Type B pancreatic cell (in vitro differentiated cells): ENCODE results near the gene GZMB. TPM values are rescaled to one million over a fixed set of nuclear protein-coding genes. Genes with fewer than 3 reads are reported as not detected.

Source experiments
- DNase-seq: peaks from one replicate; pipeline ENCODE4 v3.0.0; 2021; ENCODE audit warnings: mixed read lengths; ENCODE audit not compliant: unreplicated experiment; ENCODE audit errors: extremely low spot score
- H3K27ac Mint-ChIP-seq: 2 replicates; pipeline ENCODE4 v1.8.0; 2021; ENCODE audit warnings: mild to moderate bottlenecking, mixed read lengths
- H3K27me3 Mint-ChIP-seq: 2 replicates; pipeline ENCODE4 v1.8.0; 2021; ENCODE audit warnings: mixed read lengths
- H3K36me3 Mint-ChIP-seq: 2 replicates; pipeline ENCODE4 v1.8.0; 2021; ENCODE audit warnings: mixed read lengths
- H3K4me1 Mint-ChIP-seq: one replicate; pipeline ENCODE4 v1.8.0; 2021; ENCODE audit warnings: mixed read lengths; ENCODE audit not compliant: unreplicated experiment
- H3K4me3 Mint-ChIP-seq: 2 replicates; pipeline ENCODE4 v1.8.0; 2021; ENCODE audit warnings: mild to moderate bottlenecking, mixed read lengths
- H3K9me3 Mint-ChIP-seq: 2 replicates; pipeline ENCODE4 v1.8.0; 2021; ENCODE audit warnings: mixed read lengths
- total RNA-seq: library from RNA; stranded (reverse); gene quantifications from 2 replicates; pipeline ENCODE4 v1.2.1, GENCODE V29; 2021; ENCODE audit warnings: low replicate concordance
- TF ChIP-seq, protein P1 (sequence below): fragments of 200-600 bp; sonication (generic); conservative IDR thresholded peaks from 2 replicates; pipeline ENCODE4 v1.5.0; 2021; ENCODE audit warnings: antibody characterized with exemption, mild to moderate bottlenecking

The GZMB gene
- total RNA-seq, 1 donor from 2014 or later, result not detected

DNA sequence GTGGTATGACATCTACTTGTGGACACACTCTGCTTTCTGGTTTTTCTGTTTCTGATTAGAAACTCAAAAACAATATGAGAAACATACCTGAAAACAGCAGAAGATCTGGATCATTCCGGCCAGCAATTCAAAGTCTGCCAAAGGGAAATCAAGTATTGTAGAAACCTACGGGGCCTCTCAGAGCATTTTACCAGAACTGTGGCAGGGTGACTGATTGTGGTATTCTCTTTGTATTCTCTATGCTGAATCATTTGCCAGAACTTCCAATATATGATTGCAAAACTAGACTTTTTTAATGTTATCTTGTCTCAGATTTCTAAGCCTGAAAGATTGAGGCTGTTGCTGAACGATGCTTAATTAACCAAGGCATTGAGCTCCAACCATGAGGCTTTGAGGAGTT lies 5.9 kb upstream of the GZMB start:
- no peak for DNase-seq
- Mint-ChIP-seq H3K4me1 (no peaks in the 10 kb centered on the region), H3K36me3 (no peaks in the 10 kb centered on the region), H3K27me3 (no peaks in the 10 kb centered on the region), H3K9me3 (no peaks in the 10 kb centered on the region), H3K27ac (no peak overlapping the region), H3K4me3 (no peak overlapping the region)
- TF ChIP-seq, protein P1, sequence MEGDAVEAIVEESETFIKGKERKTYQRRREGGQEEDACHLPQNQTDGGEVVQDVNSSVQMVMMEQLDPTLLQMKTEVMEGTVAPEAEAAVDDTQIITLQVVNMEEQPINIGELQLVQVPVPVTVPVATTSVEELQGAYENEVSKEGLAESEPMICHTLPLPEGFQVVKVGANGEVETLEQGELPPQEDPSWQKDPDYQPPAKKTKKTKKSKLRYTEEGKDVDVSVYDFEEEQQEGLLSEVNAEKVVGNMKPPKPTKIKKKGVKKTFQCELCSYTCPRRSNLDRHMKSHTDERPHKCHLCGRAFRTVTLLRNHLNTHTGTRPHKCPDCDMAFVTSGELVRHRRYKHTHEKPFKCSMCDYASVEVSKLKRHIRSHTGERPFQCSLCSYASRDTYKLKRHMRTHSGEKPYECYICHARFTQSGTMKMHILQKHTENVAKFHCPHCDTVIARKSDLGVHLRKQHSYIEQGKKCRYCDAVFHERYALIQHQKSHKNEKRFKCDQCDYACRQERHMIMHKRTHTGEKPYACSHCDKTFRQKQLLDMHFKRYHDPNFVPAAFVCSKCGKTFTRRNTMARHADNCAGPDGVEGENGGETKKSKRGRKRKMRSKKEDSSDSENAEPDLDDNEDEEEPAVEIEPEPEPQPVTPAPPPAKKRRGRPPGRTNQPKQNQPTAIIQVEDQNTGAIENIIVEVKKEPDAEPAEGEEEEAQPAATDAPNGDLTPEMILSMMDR, result no peak

DNA sequence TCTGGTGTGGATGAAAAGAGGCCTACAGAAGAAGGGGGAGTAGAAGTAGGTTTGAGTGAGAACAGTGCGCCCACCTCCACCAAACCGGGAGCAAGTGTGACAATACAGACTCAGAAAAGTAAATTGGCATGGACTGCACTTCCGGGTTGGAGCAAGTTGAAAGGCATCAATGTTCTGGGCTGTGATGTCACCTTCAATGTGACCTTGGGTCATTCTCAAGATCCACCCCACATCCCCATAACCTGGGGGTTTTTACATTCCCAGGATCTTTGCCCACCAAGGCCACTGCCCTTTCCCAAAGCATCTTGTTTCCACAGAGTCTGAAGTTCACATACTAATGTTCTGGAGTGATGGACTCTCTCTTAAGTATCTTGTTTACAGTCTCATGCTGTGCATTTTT lies 5.3 kb upstream of the GZMB start:
- H3K9me3 Mint-ChIP-seq, result no peaks in the 10 kb centered on the region

DNA sequence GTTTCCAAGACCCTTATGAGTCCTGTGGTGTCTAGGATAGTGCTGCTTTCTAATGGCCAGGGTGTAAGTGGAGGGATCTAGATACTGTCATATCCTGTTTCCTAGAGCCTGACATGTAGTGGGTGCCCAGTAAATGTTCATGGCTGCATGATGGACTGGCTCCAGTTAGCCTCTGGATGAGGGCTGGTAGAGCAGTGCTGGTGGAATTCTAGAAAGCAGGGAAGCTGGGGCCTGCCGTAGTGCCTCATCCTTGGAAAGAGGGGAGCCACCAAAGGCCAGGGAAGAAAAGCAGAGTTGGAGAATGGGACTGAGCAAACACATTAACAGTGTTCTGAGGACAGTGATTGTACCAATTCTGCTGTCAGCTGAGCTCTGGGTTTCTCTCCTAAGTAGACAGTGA lies 637 bp downstream of the GZMB start:
- DNase-seq, result no peak
- H3K4me1 Mint-ChIP-seq, result no peaks in the 10 kb centered on the region
- H3K36me3 Mint-ChIP-seq, result no peaks in the 10 kb centered on the region
- H3K27ac Mint-ChIP-seq, result no peak overlapping the region
- no peak overlapping the region for H3K4me3 Mint-ChIP-seq
- no peaks in the 10 kb centered on the region for H3K9me3 Mint-ChIP-seq
- TF ChIP-seq, protein P1, result no peak
- no peaks in the 10 kb centered on the region for H3K27me3 Mint-ChIP-seq

More for the DNA sequence above, 5.3 kb upstream of the GZMB start:
- H3K36me3 Mint-ChIP-seq, result no peaks in the 10 kb centered on the region
- no peaks in the 10 kb centered on the region for H3K4me1 Mint-ChIP-seq
- no peak for DNase-seq
- no peak overlapping the region for H3K4me3 Mint-ChIP-seq
- TF ChIP-seq, protein P1, result no peak
- no peaks in the 10 kb centered on the region for H3K27me3 Mint-ChIP-seq
- no peak overlapping the region for H3K27ac Mint-ChIP-seq

DNA sequence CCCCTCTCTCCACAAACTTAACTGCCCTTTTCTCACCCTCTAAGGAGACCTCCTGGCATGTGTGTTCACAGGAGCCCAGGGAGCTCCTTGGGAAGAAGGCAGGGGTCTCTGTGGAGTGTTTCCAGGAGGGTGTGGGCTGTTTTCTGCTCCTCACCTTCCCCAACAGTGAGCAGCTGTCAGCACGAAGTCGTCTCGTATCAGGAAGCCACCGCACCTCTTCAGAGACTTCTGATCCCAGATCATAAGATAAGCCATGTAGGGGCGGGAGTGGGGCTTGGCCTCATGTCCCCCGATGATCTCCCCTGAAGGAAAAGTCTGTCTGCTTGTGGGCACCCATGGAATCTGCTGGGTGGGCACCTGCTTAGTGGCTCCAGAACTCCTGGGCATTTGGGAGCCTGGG lies 1.2 kb downstream of the GZMB start:
- TF ChIP-seq, protein P1, result no peak
- DNase-seq, result no peak
- H3K4me3 Mint-ChIP-seq, result no peak overlapping the region
- H3K9me3 Mint-ChIP-seq, result peaks cover 2% of the 10 kb centered on the region
- no peak overlapping the region for H3K27ac Mint-ChIP-seq
- H3K36me3 Mint-ChIP-seq, result no peaks in the 10 kb centered on the region
- H3K27me3 Mint-ChIP-seq, result no peaks in the 10 kb centered on the region
- no peaks in the 10 kb centered on the region for H3K4me1 Mint-ChIP-seq

DNA sequence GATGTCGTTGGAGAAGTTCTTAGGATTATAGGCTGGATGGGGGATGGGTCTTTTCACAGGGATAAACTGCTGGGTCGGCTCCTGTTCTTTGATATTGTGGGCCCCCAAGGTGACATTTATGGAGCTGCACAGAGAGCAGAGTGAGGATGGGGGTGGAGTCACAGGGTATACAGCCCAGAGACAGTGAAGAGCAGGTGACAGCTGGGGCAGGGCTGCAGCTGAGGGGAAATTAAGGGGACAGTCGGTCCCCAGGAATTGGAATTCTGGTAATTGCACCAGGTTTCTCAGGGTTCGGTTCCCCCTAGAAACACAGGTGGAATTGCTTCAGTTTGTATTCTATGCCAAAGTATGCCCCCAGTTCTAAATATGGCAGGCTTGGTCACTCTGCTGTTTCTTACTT lies 1.7 kb downstream of the GZMB start:
- DNase-seq, result no peak
- no peaks in the 10 kb centered on the region for H3K4me1 Mint-ChIP-seq
- H3K36me3 Mint-ChIP-seq, result no peaks in the 10 kb centered on the region
- TF ChIP-seq, protein P1, result no peak
- H3K27me3 Mint-ChIP-seq, result no peaks in the 10 kb centered on the region
- no peak overlapping the region for H3K27ac Mint-ChIP-seq
- H3K9me3 Mint-ChIP-seq, result peaks cover 6% of the 10 kb centered on the region
- no peak overlapping the region for H3K4me3 Mint-ChIP-seq

DNA sequence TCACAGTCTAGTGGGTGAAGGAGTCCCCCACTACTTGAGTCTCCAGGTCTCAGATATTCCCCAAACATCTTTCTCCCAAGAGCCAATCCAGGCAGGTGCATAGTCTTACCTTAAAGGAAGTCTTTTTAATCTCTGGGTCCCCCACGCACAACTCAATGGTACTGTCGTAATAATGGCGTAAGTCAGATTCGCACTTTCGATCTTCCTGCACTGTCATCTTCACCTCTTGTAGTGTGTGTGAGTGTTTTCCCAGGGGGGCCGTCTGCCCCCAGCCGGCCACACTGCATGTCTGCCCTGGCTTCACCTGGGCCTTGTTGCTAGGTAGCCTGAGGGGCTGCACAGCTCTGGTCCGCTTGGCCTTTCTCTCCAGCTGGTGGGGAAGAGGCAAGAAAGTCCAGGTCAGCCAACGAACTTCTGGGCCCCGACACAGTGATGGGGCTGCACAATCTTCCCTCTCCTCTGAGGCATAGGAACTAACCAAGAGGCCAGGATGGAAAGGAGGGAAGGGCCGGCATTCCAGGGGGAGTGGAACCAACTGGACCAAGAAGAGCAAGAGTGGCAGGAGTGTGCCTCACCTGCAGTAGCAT lies 2.1 kb downstream of the GZMB start:
- Mint-ChIP-seq H3K36me3 (no peaks in the 10 kb centered on the region), H3K27me3 (no peaks in the 10 kb centered on the region), H3K27ac (no peak overlapping the region), H3K4me1 (no peaks in the 10 kb centered on the region), H3K9me3 (peaks cover 6% of the 10 kb centered on the region), H3K4me3 (no peak overlapping the region)
- no peak for DNase-seq
- TF ChIP-seq, protein P1, result no peak
